Hepatocyte (in vitro differentiated cells): Measurements from ENCODE around the gene RALA. TPM values are rescaled to one million over a fixed set of nuclear protein-coding genes. Genes with fewer than 3 reads are reported as not detected.

ENCODE experiments used
- DNase-seq: peaks from one replicate; pipeline ENCODE4 v3.0.0-alpha.2; 2016; ENCODE audit warnings: low spot score
- H2AFZ ChIP-seq: fragments of 200-600 bp; sonication (generic); 2 replicates; pipeline ENCODE4 v1.6.0; 2016; ENCODE audit warnings: antibody characterized with exemption, mild to moderate bottlenecking
- H3K27ac ChIP-seq: fragments of 200-600 bp; sonication (generic); 2 replicates; pipeline ENCODE4 v1.5.1; 2016; ENCODE audit warnings: mild to moderate bottlenecking
- H3K27me3 ChIP-seq: fragments of 200-600 bp; sonication (generic); 2 replicates; pipeline ENCODE4 v1.6.1; 2016
- H3K36me3 ChIP-seq: fragments of 200-600 bp; sonication (generic); replicated peaks from 2 replicates; pipeline ENCODE4 v1.5.1; 2016; ENCODE audit warnings: low read depth; ENCODE audit not compliant: insufficient read depth
- H3K4me1 ChIP-seq: fragments of 200-600 bp; sonication (generic); 2 replicates; pipeline ENCODE4 v1.5.1; 2016; ENCODE audit warnings: mild to moderate bottlenecking, moderate library complexity; ENCODE audit not compliant: insufficient read depth
- H3K4me2 ChIP-seq: fragments of 200-600 bp; sonication (generic); 2 replicates; pipeline ENCODE4 v1.6.0; 2016
- H3K4me3 ChIP-seq: fragments of 200-600 bp; sonication (generic); 2 replicates; pipeline ENCODE4 v1.5.1; 2016; ENCODE audit warnings: mild to moderate bottlenecking
- H3K79me2 ChIP-seq: fragments of 200-600 bp; sonication (generic); 2 replicates; pipeline ENCODE4 v1.6.0; 2017; ENCODE audit warnings: mild to moderate bottlenecking
- H3K9me2 ChIP-seq: fragments of 200-600 bp; sonication (generic); replicated peaks from 2 replicates; pipeline ENCODE4 v1.6.0; 2017; ENCODE audit warnings: mild to moderate bottlenecking; ENCODE audit not compliant: insufficient read depth
- H3K9me3 ChIP-seq: fragments of 200-600 bp; sonication (generic); 2 replicates; pipeline ENCODE4 v1.5.1; 2016; ENCODE audit warnings: low read depth, mild to moderate bottlenecking
- H4K20me1 ChIP-seq: fragments of 200-600 bp; sonication (generic); 2 replicates; pipeline ENCODE4 v1.6.0; 2016; ENCODE audit warnings: mild to moderate bottlenecking; ENCODE audit not compliant: insufficient read depth, poor library complexity, severe bottlenecking
- CTCF ChIP-seq: fragments of 200-600 bp; sonication (generic); IDR thresholded peaks from 2 replicates; pipeline ENCODE4 v1.5.1; 2016; ENCODE audit warnings: antibody characterized with exemption, mild to moderate bottlenecking; ENCODE audit not compliant: poor library complexity
- EZH2 ChIP-seq: fragments of 200-600 bp; sonication (generic); IDR thresholded peaks from 2 replicates; pipeline ENCODE4 v1.6.1; 2016; ENCODE audit warnings: antibody characterized with exemption, mild to moderate bottlenecking, borderline replicate concordance
- EZH2phosphoT487 ChIP-seq: fragments of 200-600 bp; sonication (generic); IDR thresholded peaks from one replicate; pipeline ENCODE4 v1.6.1; 2018; ENCODE audit warnings: antibody characterized with exemption, mild to moderate bottlenecking, low read depth, moderate library complexity; ENCODE audit not compliant: unreplicated experiment, severe bottlenecking
- WGBS: methylation state at CpG from one replicate; pipeline ENCODE4 v1.1.6; 2016; ENCODE audit warnings: low lambda C conversion rate; ENCODE audit errors: missing lambda C conversion rate; 5-methylcytosine and 5-hydroxymethylcytosine counted together
- polyA plus RNA-seq: library from polyadenylated mRNA; unstranded; fragments of >200 nt; fragmentation: Nextera tagmentation; extraction: Ambion mirVana; gene quantifications from 2 replicates; pipeline ENCODE4 v1.2.1, GENCODE V29; 2016
- total RNA-seq: library from RNA; depleted of rRNA; stranded (reverse); fragments of >200 nt; gene quantifications from 2 replicates; pipeline ENCODE4 v1.2.3, GENCODE V29; 2014

Gene RALA
- total and polyA plus RNA-seq, 2 experiments from 2014 or later: 25.5 to 42.8 TPM

GRCh38 chr7:39727231-39728012 lies 104.0 kb downstream of the RALA start:
- H3K27ac ChIP-seq: no peak overlapping the region
- H4K20me1 ChIP-seq: no peaks in the 10 kb centered on the region
- 91% methylated on average over 3 of the region's 3 CpGs for WGBS
- no peaks in the 10 kb centered on the region for H3K36me3 ChIP-seq
- no peaks in the 10 kb centered on the region for H3K9me2 ChIP-seq
- no peak overlapping the region for H2AFZ ChIP-seq
- TF ChIP-seq EZH2phosphoT487: no peak
- no peak for TF ChIP-seq EZH2
- no peak for TF ChIP-seq CTCF
- H3K9me3 ChIP-seq: no peaks in the 10 kb centered on the region
- no peak overlapping the region for H3K4me2 ChIP-seq
- no peaks in the 10 kb centered on the region for H3K79me2 ChIP-seq
- no peaks in the 10 kb centered on the region for H3K27me3 ChIP-seq
- DNase-seq: no peak
- H3K4me3 ChIP-seq: no peak overlapping the region
- H3K4me1 ChIP-seq: no peaks in the 10 kb centered on the region

- 5% methylated on average over 52 of the region's 52 CpGs for WGBS
- Histone ChIP-seq H3K4me1 (peaks cover 13% of the 10 kb centered on the region), H3K27me3 (no peaks in the 10 kb centered on the region), H3K9me3 (no peaks in the 10 kb centered on the region), H3K27ac (peak overlapping the region; percentile 89), H3K36me3 (no peaks in the 10 kb centered on the region), H3K9me2 (no peaks in the 10 kb centered on the region), H3K4me2 (peak overlapping the region; percentile 78), H3K4me3 (peak overlapping the region; percentile 12), H3K79me2 (peaks cover 18% of the 10 kb centered on the region), H2AFZ (peak overlapping the region; percentile 75), H4K20me1 (no peaks in the 10 kb centered on the region)
- TF ChIP-seq CTCF: no peak
- TF ChIP-seq EZH2: no peak
- TF ChIP-seq EZH2phosphoT487: no peak
- peak; percentile 97 for DNase-seq
These were observed 109.7 kb downstream of the RALA start for GRCh38 chr7:39732837-39733804.

GRCh38 chr7:39733881-39734632 lies 110.7 kb downstream of the RALA start:
- peaks cover 13% of the 10 kb centered on the region for H3K4me1 ChIP-seq
- H3K79me2 ChIP-seq: peaks cover 18% of the 10 kb centered on the region
- no peaks in the 10 kb centered on the region for H3K9me3 ChIP-seq
- H3K27me3 ChIP-seq: no peaks in the 10 kb centered on the region
- H3K36me3 ChIP-seq: no peaks in the 10 kb centered on the region
- no peaks in the 10 kb centered on the region for H4K20me1 ChIP-seq
- TF ChIP-seq CTCF: no peak
- TF ChIP-seq EZH2: no peak
- TF ChIP-seq EZH2phosphoT487: no peak
- H2AFZ ChIP-seq: peak overlapping the region; percentile 75
- H3K4me2 ChIP-seq: peak overlapping the region; percentile 78
- no peaks in the 10 kb centered on the region for H3K9me2 ChIP-seq
- WGBS: 10% methylated on average over 8 of the region's 8 CpGs
- peak overlapping the region; percentile 12 for H3K4me3 ChIP-seq
- peak; percentile 64 for DNase-seq
- H3K27ac ChIP-seq: peak overlapping the region; percentile 89
